CD8-positive, alpha-beta memory T cell (primary cell): ENCODE results near the gene PARP4. TPM values are rescaled to one million over a fixed set of nuclear protein-coding genes. Genes with fewer than 3 reads are reported as not detected.
"Not testable (repeated sequence)": the region's sequence is repeated elsewhere in the genome, so short reads cannot be mapped to it uniquely, and the experiment has no call there.

Source experiments
- CTCF ChIA-PET: fragments of 350-600 bp; sonication (Branson Sonifier 250); formaldehyde crosslinking; loops from one replicate; lab custom pipeline; 2021; ENCODE audit warnings: antibody characterized with exemption; lab: Charles Lee
- POLR2A ChIA-PET: fragments of 350-600 bp; sonication (Branson Sonifier 250); formaldehyde crosslinking; loops from one replicate; lab custom pipeline; 2021; ENCODE audit warnings: antibody characterized with exemption; lab: Charles Lee
- DNase-seq, 5 donors: peaks; one replicate each; pipeline versions ENCODE4 v3.0.0 to v3.0.0-alpha.2; 2020 to 2022; ENCODE audit warnings: mixed read lengths in 1 of 5
- H3K27ac ChIP-seq: one replicate; pipeline ENCODE4 v1.7.0; 2013; ENCODE audit warnings: low read depth, mild to moderate bottlenecking, low read length, moderate library complexity
- H3K27me3 ChIP-seq: 2 replicates; pipeline ENCODE4 v1.7.0; 2013; ENCODE audit warnings: low read length, mild to moderate bottlenecking; ENCODE audit not compliant: insufficient read depth, poor library complexity, severe bottlenecking
- H3K36me3 ChIP-seq: 2 replicates; pipeline ENCODE4 v1.7.0; 2013; ENCODE audit warnings: mild to moderate bottlenecking, low read length, moderate library complexity; ENCODE audit not compliant: insufficient read depth
- H3K4me1 ChIP-seq: 2 replicates; pipeline ENCODE4 v1.7.0; 2013; ENCODE audit warnings: mild to moderate bottlenecking, low read length, moderate library complexity; ENCODE audit not compliant: insufficient read depth
- H3K4me3 ChIP-seq: 2 replicates; pipeline ENCODE4 v1.7.0; 2013; ENCODE audit warnings: mild to moderate bottlenecking, low read length
- H3K9me3 ChIP-seq: 2 replicates; pipeline ENCODE4 v1.7.0; 2013; ENCODE audit warnings: mild to moderate bottlenecking, low read length
- H3K27ac Mint-ChIP-seq, 8 donors: one replicate each; pipeline ENCODE4 v1.8.0; 2020 to 2021; ENCODE audit warnings: mixed read lengths in 8 of 8, mild to moderate bottlenecking in 6 of 8, inconsistent platforms in 3 of 8, moderate library complexity in 3 of 8
- H3K27me3 Mint-ChIP-seq, 2 donors: one replicate each; pipeline ENCODE4 v1.8.0; 2020 to 2021; ENCODE audit warnings: mixed read lengths in 2 of 2, mild to moderate bottlenecking in 1 of 2, moderate library complexity in 1 of 2
- H3K36me3 Mint-ChIP-seq, 3 donors: one replicate each; pipeline ENCODE4 v1.8.0; 2020 to 2021; ENCODE audit warnings: mixed read lengths in 3 of 3, inconsistent platforms in 1 of 3, mild to moderate bottlenecking in 1 of 3
- H3K4me1 Mint-ChIP-seq, 3 donors: one replicate each; pipeline ENCODE4 v1.8.0; 2020 to 2021; ENCODE audit warnings: mixed read lengths in 3 of 3, inconsistent platforms in 1 of 3, mild to moderate bottlenecking in 1 of 3
- H3K4me3 Mint-ChIP-seq, 7 donors: one replicate each; pipeline ENCODE4 v1.8.0; 2020 to 2021; ENCODE audit warnings: mixed read lengths in 7 of 7, mild to moderate bottlenecking in 6 of 7, moderate library complexity in 4 of 7, inconsistent platforms in 2 of 7
- H3K9me3 Mint-ChIP-seq, 5 donors: one replicate each; pipeline ENCODE4 v1.8.0; 2020 to 2022; ENCODE audit warnings: mixed read lengths in 5 of 5, mild to moderate bottlenecking in 3 of 5, moderate library complexity in 2 of 5, inconsistent platforms in 1 of 5
- polyA plus RNA-seq: library from polyadenylated mRNA; unstranded; fragments of 300-500 nt; fragmentation: Illumina TruSeq; gene quantifications from one replicate; pipeline ENCODE4 v1.2.3, GENCODE V29; 2021
- total RNA-seq, 2 experiments: library from RNA; stranded (reverse); gene quantifications; one replicate each; pipeline ENCODE4 v1.2.3, GENCODE V29; 2021

The PARP4 gene
- total and polyA plus RNA-seq, 3 experiments from 2014 or later, result 37.4 to 59.7 (median 38.7) TPM

- peaks cover 16 to 49% of the 10 kb centered on the region in 2 donors for H3K27me3 Mint-ChIP-seq
- DNase-seq, H3K9me3 ChIP-seq, H3K36me3 ChIP-seq, H3K4me1 ChIP-seq, H3K27me3 ChIP-seq, H3K4me1 Mint-ChIP-seq, POLR2A ChIA-PET, H3K36me3 Mint-ChIP-seq, H3K27ac Mint-ChIP-seq, H3K4me3 Mint-ChIP-seq, H3K4me3 ChIP-seq, H3K9me3 Mint-ChIP-seq, CTCF ChIA-PET, H3K27ac ChIP-seq: not testable (repeated sequence)
Observed at GRCh38 chr13:24371273-24371672, 141.3 kb downstream of the PARP4 start.

Other genes with a start within 250 kb of the PARP4 start
- gene C1QTNF9, start 203.2 kb downstream of the PARP4 start, total RNA-seq, result not detected
- not detected for gene C1QTNF9, start 203.2 kb downstream of the PARP4 start, polyA plus RNA-seq
- 1 to 10 TPM; 4.9 to 6.1 TPM for gene ATP12A, start 167.6 kb upstream of the PARP4 start, total RNA-seq
- gene ATP12A, start 167.6 kb upstream of the PARP4 start, polyA plus RNA-seq, result not detected